ENCODE data around the gene IQCE. TPM values are rescaled to one million over a fixed set of nuclear protein-coding genes. Genes with fewer than 3 reads are reported as not detected.

The IQCE gene
- 10 to 100 TPM in 3 of 4 donors, 1 to 10 TPM in 1; 9.7 to 23.5 (median 15.6) TPM for total RNA-seq

GRCh38 chr7:2558629-2559282 is at the start of gene IQCE:
IQCE (plus strand) TSS chr7:2558979; CDS start chr7:2559182, 203 bp downstream.
- Histone ChIP-seq H3K27ac (peak within 1 kb of the TSS in 3 of 4 donors; percentile 70 to 80 (median 72)), H3K27me3 (no peaks in the 10 kb centered on the region), H3K4me1 (peaks cover 0 to 55% (median 23%) of the 10 kb centered on the region in 3 donors), H3K36me3 (no peaks in the 10 kb centered on the region), H3K9me3 (no peaks in the 10 kb centered on the region), H3K4me3 (peak within 1 kb of the TSS; percentile 70 to 99)
- ATAC-seq, result peak; percentile 75
- TF ChIP-seq POLR2A (IDR thresholded peaks at IDR 0.05) (peak in 1 of 2 donors; percentile 13), EP300 (IDR thresholded peaks at IDR 0.05) (no peak)
- WGBS, 2 donors (ENCODE audit: low coverage in 1 of 2), result 4 to 17% methylated on average over 3 to 16 of the region's 66 CpGs

- Histone ChIP-seq H3K27me3 (no peaks in the 10 kb centered on the region), H3K4me1 (peaks cover 0 to 50% (median 23%) of the 10 kb centered on the region in 3 donors), H3K4me3 (no peak overlapping the region), H3K36me3 (no peaks in the 10 kb centered on the region), H3K27ac (peak overlapping the region in 1 of 4 donors; percentile 46), H3K9me3 (no peaks in the 10 kb centered on the region)
- WGBS, 2 donors (ENCODE audit: low coverage in 1 of 2), result no CpG with 5 or more reads among the region's 23 CpGs
- TF ChIP-seq EP300 (IDR thresholded peaks at IDR 0.05), result no peak
- TF ChIP-seq CTCF (IDR thresholded peaks at IDR 0.05), result no peak
- no peak for TF ChIP-seq POLR2AphosphoS5 (IDR thresholded peaks at IDR 0.05)
- TF ChIP-seq POLR2A (IDR thresholded peaks at IDR 0.05), result no peak
- ATAC-seq, result no peak
These were observed 49.4 kb upstream of the IQCE start for GRCh38 chr7:2509298-2509906.

GRCh38 chr7:2510130-2510776 is 48.5 kb upstream of the IQCE start:
- no peaks in the 10 kb centered on the region for H3K27me3 ChIP-seq
- no peak for TF ChIP-seq EP300 (IDR thresholded peaks at IDR 0.05)
- TF ChIP-seq POLR2AphosphoS5 (IDR thresholded peaks at IDR 0.05), result no peak
- no peak for TF ChIP-seq CTCF (IDR thresholded peaks at IDR 0.05)
- no peak for TF ChIP-seq POLR2A (IDR thresholded peaks at IDR 0.05)
- no peak overlapping the region for H3K4me3 ChIP-seq
- no peaks in the 10 kb centered on the region for H3K9me3 ChIP-seq
- H3K4me1 ChIP-seq, result peaks cover 0 to 50% (median 23%) of the 10 kb centered on the region in 3 donors
- WGBS, 2 donors (ENCODE audit: low coverage in 1 of 2), result 100% methylated on average over 1 of the region's 13 CpGs; no CpG with 5 or more reads in 1 of the 2 donors
- no peak for ATAC-seq
- H3K36me3 ChIP-seq, result no peaks in the 10 kb centered on the region
- H3K27ac ChIP-seq, result peak overlapping the region in 3 of 4 donors; percentile 45 to 67 (median 47)

- H3K9me3 ChIP-seq, result no peaks in the 10 kb centered on the region
- peaks cover 0 to 50% (median 23%) of the 10 kb centered on the region in 3 donors for H3K4me1 ChIP-seq
- peak; percentile 37 for ATAC-seq
- WGBS, 2 donors (ENCODE audit: low coverage in 1 of 2), result 53% methylated on average over 3 of the region's 27 CpGs; no CpG with 5 or more reads in 1 of the 2 donors
- H3K27ac ChIP-seq, result peak overlapping the region in 3 of 4 donors; percentile 45 to 67 (median 47)
- TF ChIP-seq EP300 (IDR thresholded peaks at IDR 0.05), result no peak
- TF ChIP-seq POLR2A (IDR thresholded peaks at IDR 0.05), result no peak
- no peak for TF ChIP-seq POLR2AphosphoS5 (IDR thresholded peaks at IDR 0.05)
- TF ChIP-seq CTCF (IDR thresholded peaks at IDR 0.05), result no peak
- peak overlapping the region in 1 of 2 donors; percentile 2 for H3K4me3 ChIP-seq
- no peaks in the 10 kb centered on the region for H3K27me3 ChIP-seq
- H3K36me3 ChIP-seq, result no peaks in the 10 kb centered on the region
These were observed 47.6 kb upstream of the IQCE start for GRCh38 chr7:2510909-2511768.

Measured in gastroesophageal sphincter (tissue), 4 donors.